ENCODE measurements around the gene DMAP1.

DMAP1 gene

GRCh38 chr1:44243782-44244495 is 30.7 kb downstream of the DMAP1 start:
- Histone ChIP-seq H3K4me3 (no peak overlapping the region), H3K4me1 (peaks cover 6 to 38% (median 26%) of the 10 kb centered on the region in 4 donors), H3K9me3 (no peaks in the 10 kb centered on the region), H3K27me3 (no peaks in the 10 kb centered on the region), H3K36me3 (peaks cover 3 to 39% (median 16%) of the 10 kb centered on the region in 3 donors), H3K27ac (no peak overlapping the region)
- TF ChIP-seq CTCF (IDR thresholded peaks at IDR 0.05): no peak
- DNase-seq: no peak
- intact Hi-C loops (cut with DNase I; ENCODE audit: low total_unique reads): loop anchor here (10.0 kb wide), 1 partner anchor 71 kb away; no protein-coding TSS in a partner anchor

- no peak for DNase-seq
- intact Hi-C loops (cut with DNase I; ENCODE audit: low total_unique reads): loop anchor here (10.0 kb wide), 1 partner anchor 70 kb away; no protein-coding TSS in a partner anchor
- Histone ChIP-seq H3K27ac (no peak overlapping the region), H3K36me3 (peaks cover 3 to 43% (median 16%) of the 10 kb centered on the region in 3 donors), H3K27me3 (no peaks in the 10 kb centered on the region), H3K4me1 (peaks cover 6 to 28% (median 16%) of the 10 kb centered on the region in 4 donors), H3K4me3 (no peak overlapping the region), H3K9me3 (no peaks in the 10 kb centered on the region)
- TF ChIP-seq CTCF (IDR thresholded peaks at IDR 0.05): no peak
These were observed 31.7 kb downstream of the DMAP1 start for GRCh38 chr1:44244986-44245385.

- no peak overlapping the region for H3K4me3 ChIP-seq
- H3K9me3 ChIP-seq: no peaks in the 10 kb centered on the region
- TF ChIP-seq CTCF (IDR thresholded peaks at IDR 0.05): no peak
- intact Hi-C loops (cut with DNase I; ENCODE audit: low total_unique reads): loop anchor here (10.0 kb wide), 1 partner anchor 68 kb away; no protein-coding TSS in a partner anchor
- H3K36me3 ChIP-seq: peaks cover 3 to 61% (median 22%) of the 10 kb centered on the region in 3 donors
- H3K27me3 ChIP-seq: no peaks in the 10 kb centered on the region
- DNase-seq: no peak
- no peak overlapping the region for H3K27ac ChIP-seq
- peaks cover 0 to 10% (median 0%) of the 10 kb centered on the region in 4 donors for H3K4me1 ChIP-seq
These were observed 33.5 kb downstream of the DMAP1 start for GRCh38 chr1:44246806-44247205.

- H3K4me1 ChIP-seq: no peaks in the 10 kb centered on the region
- no peak overlapping the region for H3K27ac ChIP-seq
- H3K27me3 ChIP-seq: no peaks in the 10 kb centered on the region
- H3K9me3 ChIP-seq: no peaks in the 10 kb centered on the region
- no peak overlapping the region for H3K4me3 ChIP-seq
- no peak for DNase-seq
- peaks cover 3 to 59% (median 18%) of the 10 kb centered on the region in 3 donors for H3K36me3 ChIP-seq
- intact Hi-C loops (cut with DNase I; ENCODE audit: low total_unique reads): loop anchor here (10.0 kb wide), 1 partner anchor 65 kb away; no protein-coding TSS in a partner anchor
- no peak for TF ChIP-seq CTCF (IDR thresholded peaks at IDR 0.05)
These were observed 36.3 kb downstream of the DMAP1 start for GRCh38 chr1:44249543-44249942.

- intact Hi-C loops (cut with DNase I; ENCODE audit: low total_unique reads): no loop called here
- no peaks in the 10 kb centered on the region for H3K27me3 ChIP-seq
These were observed 37.0 kb downstream of the DMAP1 start for GRCh38 chr1:44250068-44250781.

More at GRCh38 chr1:44250068-44250781, 37.0 kb downstream of the DMAP1 start:
- Histone ChIP-seq H3K4me3 (no peak overlapping the region), H3K36me3 (peaks cover 3 to 53% (median 13%) of the 10 kb centered on the region in 3 donors), H3K9me3 (no peaks in the 10 kb centered on the region), H3K27ac (no peak overlapping the region), H3K4me1 (no peaks in the 10 kb centered on the region)
- no peak for TF ChIP-seq CTCF (IDR thresholded peaks at IDR 0.05)
- DNase-seq: no peak
